Effector CD8-positive, alpha-beta T cell (primary cell): Measurements from ENCODE around the gene RAP1GAP.
"Not testable (repeated sequence)": the region's sequence is repeated elsewhere in the genome, so short reads cannot be mapped to it uniquely, and the experiment has no call there.

Experiments used
- DNase-seq: peaks from one replicate; lab custom pipeline; 2025; lab: John Stamatoyannopoulos, UW

RAP1GAP gene

GRCh38 chr1:21644348-21644747, 24.8 kb downstream of the RAP1GAP start:
- DNase-seq, result no peak

DNA sequence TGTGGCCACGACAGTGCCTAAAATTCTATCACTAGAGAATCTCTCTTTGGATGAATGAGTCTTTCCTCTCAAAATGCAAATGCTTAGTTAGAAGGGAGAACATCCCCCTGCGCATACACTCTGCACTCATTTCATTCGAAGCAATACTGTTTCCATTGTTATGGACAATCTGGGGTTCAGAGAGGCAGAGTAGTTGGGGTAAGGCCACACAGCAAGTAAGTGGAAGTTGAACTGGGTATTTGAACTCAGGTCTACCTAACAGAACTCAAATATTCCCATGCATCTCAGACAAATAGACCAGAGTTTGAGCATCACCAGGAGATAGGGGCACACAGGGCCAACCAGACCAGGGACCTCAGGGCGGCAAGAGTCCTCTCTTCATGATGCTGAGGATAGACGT, 25.5 kb downstream of the RAP1GAP start:
- DNase-seq, result no peak

DNA sequence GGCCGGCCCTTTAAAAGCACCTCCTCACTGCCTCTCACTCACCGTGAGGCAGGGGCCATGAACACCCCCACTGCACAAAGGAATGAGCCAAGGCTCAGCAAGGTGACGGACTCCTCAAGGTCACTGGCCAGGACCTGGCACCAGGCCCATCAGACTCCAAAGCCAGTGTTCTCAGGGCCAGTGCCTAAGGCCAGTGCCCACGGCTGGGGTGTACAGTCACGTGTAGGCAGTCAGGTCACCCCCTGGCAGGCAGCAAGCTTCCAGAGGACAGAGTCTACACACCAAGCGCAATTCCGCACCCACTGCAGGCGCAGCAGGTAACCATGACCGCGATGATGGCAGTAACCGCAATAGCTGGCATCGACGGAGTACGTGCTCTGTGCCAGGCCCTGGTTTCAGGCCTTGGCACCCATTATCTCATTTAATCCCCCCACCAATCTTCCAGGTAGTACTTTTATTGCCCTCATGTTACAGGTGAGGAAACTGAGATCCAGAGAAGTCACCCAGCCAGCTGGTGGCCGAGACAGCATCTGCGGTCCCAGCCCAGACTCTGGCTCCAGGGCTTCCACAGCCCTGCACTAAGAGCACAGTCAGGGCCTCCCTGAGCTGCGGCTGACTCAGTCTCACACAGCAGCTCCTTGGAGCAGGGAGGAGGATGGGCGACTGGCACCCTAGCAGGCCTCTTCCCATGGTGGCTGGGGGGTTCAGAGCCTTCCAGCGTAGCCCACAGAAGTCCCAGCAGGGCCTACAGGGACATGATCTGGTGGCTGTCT, 27.0 kb downstream of the RAP1GAP start:
- no peak for DNase-seq

- no peak for DNase-seq
Observed at GRCh38 chr1:21641537-21641936, 27.6 kb downstream of the RAP1GAP start.

DNA sequence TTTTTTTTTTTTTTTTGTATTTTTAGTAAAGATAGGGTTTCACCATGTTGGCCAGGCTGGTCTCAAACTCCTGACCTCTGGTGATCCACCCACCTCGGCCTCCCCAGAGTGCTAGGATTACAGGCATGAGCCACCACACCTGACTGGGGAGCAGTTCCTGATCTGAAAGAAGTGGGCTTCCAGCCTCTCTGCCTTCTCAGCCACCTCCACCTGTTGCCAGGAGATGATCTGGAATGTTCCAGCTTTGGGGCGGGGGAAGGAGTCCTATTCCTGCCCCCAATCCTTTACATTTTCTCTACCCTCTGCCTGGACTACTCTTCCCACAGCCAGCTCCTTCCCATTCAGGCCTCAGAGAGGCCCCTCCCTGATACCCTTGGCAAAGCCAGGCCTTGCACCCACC, 28.1 kb downstream of the RAP1GAP start:
- DNase-seq, result no peak

GRCh38 chr1:21640653-21641052, 28.5 kb downstream of the RAP1GAP start:
- DNase-seq, result no peak

GRCh38 chr1:21639594-21640041, 29.5 kb downstream of the RAP1GAP start:
- DNase-seq, result no peak

- no peak for DNase-seq
Observed at GRCh38 chr1:21638531-21639341, 30.4 kb downstream of the RAP1GAP start.

- DNase-seq, result no peak
Observed at GRCh38 chr1:21637514-21637913, 31.6 kb downstream of the RAP1GAP start.

- no peak for DNase-seq
Observed at GRCh38 chr1:21636029-21636428, 33.1 kb downstream of the RAP1GAP start.

- DNase-seq, result no peak
Observed at GRCh38 chr1:21634806-21635535, 34.2 kb downstream of the RAP1GAP start.

DNA sequence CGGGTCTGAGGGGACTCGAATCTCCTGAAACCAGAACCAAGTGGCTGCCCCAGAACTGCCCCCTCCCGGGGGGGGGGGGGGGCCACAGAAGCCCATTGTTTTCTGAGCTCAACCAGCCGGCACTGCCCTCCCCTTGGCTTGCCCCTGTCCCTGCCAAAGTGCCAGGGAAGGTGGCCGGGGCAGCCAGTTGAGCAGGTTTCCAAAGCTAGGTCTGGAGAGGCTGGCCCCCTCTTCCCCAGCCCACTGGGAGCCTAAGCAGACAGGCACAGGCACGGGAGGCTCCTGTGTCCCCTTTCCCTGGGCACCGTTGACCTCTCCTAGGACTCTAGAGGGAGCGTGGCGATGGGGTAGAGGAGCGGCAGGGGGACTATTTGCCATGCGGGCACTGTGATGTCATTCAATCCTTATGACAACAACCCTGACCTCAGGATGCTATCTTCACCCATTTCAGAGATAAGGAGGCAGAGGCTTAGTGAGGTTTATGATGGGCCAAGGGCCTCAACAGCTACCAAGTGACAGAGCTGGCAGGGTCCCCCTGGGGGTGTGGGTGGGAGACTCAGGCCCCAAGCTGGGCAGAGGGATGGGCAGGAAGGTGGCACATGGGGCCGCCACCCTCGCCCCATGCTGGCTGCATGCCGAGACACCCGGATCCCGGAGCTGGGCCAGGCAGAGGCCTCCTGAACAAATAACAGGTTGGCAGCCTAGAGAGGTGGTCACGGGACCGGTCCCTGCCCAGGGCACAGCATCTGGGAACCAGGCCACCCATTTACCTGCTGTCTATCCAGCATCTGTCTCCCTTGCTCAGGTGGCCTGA, 35.0 kb downstream of the RAP1GAP start:
- no peak for DNase-seq

DNA sequence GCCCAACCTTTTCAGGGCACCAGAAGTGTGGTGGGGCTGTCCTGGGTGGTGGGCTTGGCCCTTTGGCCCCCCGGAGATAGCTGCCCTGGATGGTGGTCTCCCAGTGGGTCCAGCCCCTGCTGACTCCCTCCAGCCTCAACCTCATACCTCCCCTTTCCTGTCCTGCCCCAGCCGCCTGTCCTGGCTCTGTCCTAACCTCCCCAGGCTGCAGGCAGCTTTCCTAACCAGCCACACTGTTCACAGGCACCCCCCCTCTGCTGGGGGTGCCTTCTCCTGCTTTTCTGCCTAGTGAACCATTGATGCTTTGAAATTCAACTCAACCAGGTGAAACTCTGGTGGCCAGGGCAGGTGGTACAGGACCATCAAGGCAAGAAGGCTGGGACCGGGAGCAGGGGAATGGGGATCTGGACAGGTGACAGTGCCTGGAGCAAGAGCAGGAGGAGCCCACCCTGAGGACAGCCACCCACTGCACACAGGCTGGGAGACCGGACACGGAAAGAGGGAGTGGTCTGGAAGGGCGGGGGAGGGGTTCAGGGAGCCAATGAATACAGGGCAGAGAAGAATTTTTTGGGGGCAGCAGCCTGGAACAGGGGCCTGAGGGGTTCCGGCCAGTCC, 35.9 kb downstream of the RAP1GAP start:
- no peak for DNase-seq

GRCh38 chr1:21631944-21632887, 36.9 kb downstream of the RAP1GAP start:
- DNase-seq, result no peak

- DNase-seq, result not testable (repeated sequence)
Observed at GRCh38 chr1:21631590-21631943, 37.6 kb downstream of the RAP1GAP start.

DNA sequence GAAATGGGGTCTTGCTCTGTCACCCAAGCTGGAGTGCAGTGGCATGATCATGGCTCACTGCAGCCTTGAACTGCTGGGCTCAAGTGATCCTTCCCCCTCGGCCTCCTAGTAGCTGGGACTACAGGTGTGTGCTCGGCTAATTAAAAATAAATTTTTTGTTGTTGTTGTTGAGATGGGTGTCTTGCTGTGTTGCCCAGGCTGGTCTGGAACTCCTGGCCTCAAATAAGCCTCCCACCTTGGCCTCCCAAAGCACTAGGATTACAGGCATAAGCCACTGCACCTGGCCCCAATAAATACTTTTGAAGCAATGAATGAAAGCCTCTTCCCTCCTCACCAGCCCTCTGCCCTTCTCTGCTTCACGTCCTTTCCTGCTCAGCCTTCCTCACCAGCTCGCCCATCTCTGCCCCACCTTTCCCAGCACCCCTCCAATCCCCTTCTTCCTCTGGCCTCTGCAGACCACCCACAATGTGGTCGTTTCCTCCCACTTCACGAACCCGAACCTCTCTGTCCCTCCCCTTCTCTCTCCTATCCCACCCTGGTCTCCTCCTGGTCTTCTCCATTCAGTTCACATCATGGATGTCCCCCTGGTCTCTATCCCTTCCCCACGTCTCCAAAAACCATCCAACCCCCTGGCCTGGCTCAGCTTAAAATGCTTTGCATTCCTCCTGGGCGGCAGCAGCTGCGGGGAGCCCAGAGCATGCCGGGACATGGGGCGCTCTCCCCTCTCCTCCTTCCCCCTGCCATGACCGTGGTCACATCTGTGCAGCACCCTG, 38.4 kb downstream of the RAP1GAP start:
- DNase-seq, result no peak

DNA sequence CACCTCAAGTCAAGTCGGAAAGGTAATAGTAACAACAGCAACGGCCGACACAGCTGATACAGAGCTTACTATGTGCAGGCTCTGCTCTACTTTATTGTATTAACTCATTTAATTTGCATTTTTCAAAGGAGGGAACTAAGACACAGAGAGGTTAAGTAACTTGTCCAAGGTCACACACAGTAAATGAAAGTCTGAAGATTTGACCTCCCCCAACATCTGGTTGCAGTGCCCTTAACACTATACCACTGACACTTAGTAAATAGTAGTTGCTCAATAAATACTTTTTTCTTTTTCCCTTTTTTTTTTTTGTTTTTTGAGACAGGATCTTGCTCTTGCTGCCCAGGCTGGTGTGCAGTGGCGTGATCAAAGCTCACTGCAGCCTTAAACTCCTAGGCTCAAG, 39.2 kb downstream of the RAP1GAP start:
- no peak for DNase-seq

DNA sequence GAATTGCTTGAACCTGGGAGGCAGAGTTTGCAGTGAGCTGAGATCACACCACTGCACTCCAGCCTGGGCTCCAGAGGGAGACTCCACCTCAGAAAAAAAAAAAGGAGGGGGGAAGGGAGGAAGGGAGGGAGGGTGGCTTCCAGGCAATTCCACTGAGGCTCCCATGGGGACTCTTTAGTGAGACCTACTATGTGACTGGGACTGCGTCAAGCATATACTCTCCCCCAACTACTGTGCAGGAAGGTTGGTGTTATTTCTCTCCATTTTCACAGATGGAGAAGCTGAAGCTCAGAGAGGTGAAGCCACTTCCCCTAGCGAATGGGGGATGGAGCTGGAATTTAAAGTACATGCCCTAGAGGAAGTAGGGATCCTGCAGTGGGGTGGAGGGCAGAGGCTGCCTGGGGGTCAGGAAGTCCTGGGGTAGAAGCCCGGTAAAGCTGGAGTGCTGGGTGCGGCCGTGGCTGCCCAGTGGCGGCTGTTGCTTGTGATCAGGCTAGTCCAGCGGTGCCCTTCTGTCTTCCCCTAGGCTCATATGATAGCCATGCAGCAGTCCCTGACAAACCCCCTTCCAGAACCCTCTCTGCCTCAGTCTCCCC, 40.3 kb downstream of the RAP1GAP start:
- no peak for DNase-seq

- no peak for DNase-seq
Observed at GRCh38 chr1:21626921-21627339, 42.2 kb downstream of the RAP1GAP start.
